Measurements from ENCODE around the gene SNRNP200.

SNRNP200 gene

GRCh38 chr2:96253006-96253405 is 52.3 kb downstream of the SNRNP200 start:
- no peaks in the 10 kb centered on the region for H3K27me3 Mint-ChIP-seq
- H3K4me3 Mint-ChIP-seq = no peak overlapping the region
- peaks cover 49% of the 10 kb centered on the region for H3K4me1 Mint-ChIP-seq
- no peak overlapping the region for H3K27ac Mint-ChIP-seq
- H3K9me3 Mint-ChIP-seq = no peaks in the 10 kb centered on the region
- DNase-seq = no peak
- no peak for ATAC-seq

GRCh38 chr2:96252526-96252925 is 52.8 kb downstream of the SNRNP200 start:
- Mint-ChIP-seq H3K4me1 (peaks cover 49% of the 10 kb centered on the region), H3K27me3 (no peaks in the 10 kb centered on the region), H3K4me3 (no peak overlapping the region), H3K9me3 (no peaks in the 10 kb centered on the region), H3K27ac (peak overlapping the region in 1 of 2 donors; percentile 91)
- DNase-seq = no peak
- ATAC-seq = no peak

- Mint-ChIP-seq H3K9me3 (no peaks in the 10 kb centered on the region), H3K27me3 (no peaks in the 10 kb centered on the region), H3K27ac (peak overlapping the region; percentile 86 to 91), H3K4me3 (no peak overlapping the region), H3K4me1 (peaks cover 49% of the 10 kb centered on the region)
- DNase-seq = no peak
- ATAC-seq = peak; percentile 28
Observed at GRCh38 chr2:96251721-96252292, 53.5 kb downstream of the SNRNP200 start.

GRCh38 chr2:96250188-96250587 is 55.2 kb downstream of the SNRNP200 start:
- no peak for DNase-seq
- H3K27ac Mint-ChIP-seq = peak overlapping the region; percentile 1 to 2
- H3K4me1 Mint-ChIP-seq = peaks cover 49% of the 10 kb centered on the region
- peaks cover 8% of the 10 kb centered on the region in 2 donors for H3K9me3 Mint-ChIP-seq
- H3K27me3 Mint-ChIP-seq = no peaks in the 10 kb centered on the region
- ATAC-seq = no peak
- H3K4me3 Mint-ChIP-seq = no peak overlapping the region

- DNase-seq (no peak), ATAC-seq (no peak)
- Mint-ChIP-seq H3K9me3 (peaks cover 8% of the 10 kb centered on the region in 2 donors), H3K27me3 (no peaks in the 10 kb centered on the region), H3K27ac (no peak overlapping the region), H3K4me3 (no peak overlapping the region), H3K4me1 (peaks cover 49% of the 10 kb centered on the region)
Observed at GRCh38 chr2:96249654-96250053, 55.7 kb downstream of the SNRNP200 start.

- peaks cover 51% of the 10 kb centered on the region for H3K4me1 Mint-ChIP-seq
- H3K27me3 Mint-ChIP-seq = no peaks in the 10 kb centered on the region
- H3K27ac Mint-ChIP-seq = no peak overlapping the region
- H3K9me3 Mint-ChIP-seq = peaks cover 8% of the 10 kb centered on the region in 2 donors
- no peak overlapping the region for H3K4me3 Mint-ChIP-seq
- DNase-seq = no peak
- no peak for ATAC-seq
Observed at GRCh38 chr2:96248624-96249023, 56.7 kb downstream of the SNRNP200 start.

GRCh38 chr2:96247896-96248295 is 57.5 kb downstream of the SNRNP200 start:
- Mint-ChIP-seq H3K4me1 (peaks cover 56% of the 10 kb centered on the region), H3K27ac (peak overlapping the region in 1 of 2 donors; percentile 82), H3K27me3 (no peaks in the 10 kb centered on the region), H3K9me3 (peaks cover 8% of the 10 kb centered on the region in 2 donors), H3K4me3 (no peak overlapping the region)
- ATAC-seq = no peak
- no peak for DNase-seq

- ATAC-seq = no peak
- Mint-ChIP-seq H3K9me3 (peaks cover 8% of the 10 kb centered on the region in 2 donors), H3K27ac (peak overlapping the region; percentile 38 to 50), H3K4me3 (no peak overlapping the region), H3K27me3 (no peaks in the 10 kb centered on the region), H3K4me1 (peaks cover 58% of the 10 kb centered on the region)
- DNase-seq = no peak
Observed at GRCh38 chr2:96247009-96247408, 58.3 kb downstream of the SNRNP200 start.

- H3K27ac Mint-ChIP-seq = peak overlapping the region; percentile 86 to 97
- H3K9me3 Mint-ChIP-seq = peaks cover 8% of the 10 kb centered on the region in 2 donors
- peak overlapping the region in 1 of 2 donors; percentile 6 for H3K4me3 Mint-ChIP-seq
- peak; percentile 6 for ATAC-seq
- no peaks in the 10 kb centered on the region for H3K27me3 Mint-ChIP-seq
- peaks cover 62% of the 10 kb centered on the region for H3K4me1 Mint-ChIP-seq
- peak in 1 of 2 donors; percentile 34 for DNase-seq
Observed at GRCh38 chr2:96245609-96246390, 59.5 kb downstream of the SNRNP200 start.

GRCh38 chr2:96243843-96244242 is 61.5 kb downstream of the SNRNP200 start:
- peaks cover 8% of the 10 kb centered on the region in 2 donors for H3K9me3 Mint-ChIP-seq
- ATAC-seq = no peak
- peaks cover 66% of the 10 kb centered on the region for H3K4me1 Mint-ChIP-seq
- no peak for DNase-seq
- no peak overlapping the region for H3K27ac Mint-ChIP-seq
- no peaks in the 10 kb centered on the region for H3K27me3 Mint-ChIP-seq
- H3K4me3 Mint-ChIP-seq = no peak overlapping the region

GRCh38 chr2:96241900-96242611 is 63.3 kb downstream of the SNRNP200 start:
- Mint-ChIP-seq H3K4me1 (peaks cover 56% of the 10 kb centered on the region), H3K27ac (peak overlapping the region; percentile 85 to 94), H3K9me3 (peaks cover 8% of the 10 kb centered on the region in 2 donors), H3K27me3 (no peaks in the 10 kb centered on the region), H3K4me3 (peak overlapping the region; percentile 63 to 75)
- DNase-seq (peak; percentile 47 to 77), ATAC-seq (peak; percentile 96)

- Mint-ChIP-seq H3K4me3 (peak overlapping the region; percentile 63 to 75), H3K4me1 (peaks cover 48% of the 10 kb centered on the region), H3K27me3 (no peaks in the 10 kb centered on the region), H3K9me3 (peaks cover 7 to 8% of the 10 kb centered on the region in 2 donors), H3K27ac (peak overlapping the region; percentile 85 to 94)
- ATAC-seq (no peak), DNase-seq (no peak)
Observed at GRCh38 chr2:96241227-96241626, 64.1 kb downstream of the SNRNP200 start.

- no peak for DNase-seq
- H3K4me1 Mint-ChIP-seq = peaks cover 41% of the 10 kb centered on the region
- peak overlapping the region in 1 of 2 donors; percentile 29 for H3K27ac Mint-ChIP-seq
- ATAC-seq = no peak
- H3K9me3 Mint-ChIP-seq = peaks cover 0 to 1% of the 10 kb centered on the region in 2 donors
- no peak overlapping the region for H3K4me3 Mint-ChIP-seq
- no peaks in the 10 kb centered on the region for H3K27me3 Mint-ChIP-seq
Observed at GRCh38 chr2:96240341-96241038, 64.9 kb downstream of the SNRNP200 start.

GRCh38 chr2:96239745-96240264 is 65.5 kb downstream of the SNRNP200 start:
- Mint-ChIP-seq H3K9me3 (no peaks in the 10 kb centered on the region), H3K27ac (no peak overlapping the region), H3K27me3 (no peaks in the 10 kb centered on the region), H3K4me1 (peaks cover 34% of the 10 kb centered on the region), H3K4me3 (no peak overlapping the region)
- DNase-seq (no peak), ATAC-seq (no peak)

GRCh38 chr2:96239091-96239490 is 66.3 kb downstream of the SNRNP200 start:
- H3K4me1 Mint-ChIP-seq = peaks cover 30% of the 10 kb centered on the region
- H3K27ac Mint-ChIP-seq = no peak overlapping the region
- no peak for DNase-seq
- no peak overlapping the region for H3K4me3 Mint-ChIP-seq
- no peaks in the 10 kb centered on the region for H3K9me3 Mint-ChIP-seq
- H3K27me3 Mint-ChIP-seq = no peaks in the 10 kb centered on the region
- no peak for ATAC-seq

Data from stimulated activated naive CD8-positive, alpha-beta T cell treated with anti-CD3 and anti-CD28 coated beads, Interleukin-15, amount 100 ng/mL, for 72 hours (primary cell).